ENCODE measurements around the gene LIMS2.

GRCh38 chr2:127658641-127659407 is 16.5 kb downstream of the LIMS2 start:
- TF ChIP-seq CTCF (IDR thresholded peaks at IDR 0.05), result no peak
- no peak for TF ChIP-seq ZFX (IDR thresholded peaks at IDR 0.05; ENCODE audit: borderline replicate concordance)
